ENCODE measurements around the gene UTP14A. TPM values are rescaled to one million over a fixed set of nuclear protein-coding genes. Genes with fewer than 3 reads are reported as not detected.
"Not testable (repeated sequence)": the region's sequence is repeated elsewhere in the genome, so short reads cannot be mapped to it uniquely, and the experiment has no call there.

Gene UTP14A, protein sequence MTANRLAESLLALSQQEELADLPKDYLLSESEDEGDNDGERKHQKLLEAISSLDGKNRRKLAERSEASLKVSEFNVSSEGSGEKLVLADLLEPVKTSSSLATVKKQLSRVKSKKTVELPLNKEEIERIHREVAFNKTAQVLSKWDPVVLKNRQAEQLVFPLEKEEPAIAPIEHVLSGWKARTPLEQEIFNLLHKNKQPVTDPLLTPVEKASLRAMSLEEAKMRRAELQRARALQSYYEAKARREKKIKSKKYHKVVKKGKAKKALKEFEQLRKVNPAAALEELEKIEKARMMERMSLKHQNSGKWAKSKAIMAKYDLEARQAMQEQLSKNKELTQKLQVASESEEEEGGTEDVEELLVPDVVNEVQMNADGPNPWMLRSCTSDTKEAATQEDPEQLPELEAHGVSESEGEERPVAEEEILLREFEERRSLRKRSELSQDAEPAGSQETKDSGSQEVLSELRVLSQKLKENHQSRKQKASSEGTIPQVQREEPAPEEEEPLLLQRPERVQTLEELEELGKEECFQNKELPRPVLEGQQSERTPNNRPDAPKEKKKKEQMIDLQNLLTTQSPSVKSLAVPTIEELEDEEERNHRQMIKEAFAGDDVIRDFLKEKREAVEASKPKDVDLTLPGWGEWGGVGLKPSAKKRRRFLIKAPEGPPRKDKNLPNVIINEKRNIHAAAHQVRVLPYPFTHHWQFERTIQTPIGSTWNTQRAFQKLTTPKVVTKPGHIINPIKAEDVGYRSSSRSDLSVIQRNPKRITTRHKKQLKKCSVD
- 20.7 and 20.8 TPM in 2 replicates for total RNA-seq
- long read RNA-seq, transcript UTP14A-201 (15 exons, 2,488 nt): major isoform, 61 of 80 reads
- long read RNA-seq, partial matches to known transcripts: 15 of 80 reads
- long read RNA-seq, other reads (novel, unspliced or antisense): 4 of 80 reads

DNA sequence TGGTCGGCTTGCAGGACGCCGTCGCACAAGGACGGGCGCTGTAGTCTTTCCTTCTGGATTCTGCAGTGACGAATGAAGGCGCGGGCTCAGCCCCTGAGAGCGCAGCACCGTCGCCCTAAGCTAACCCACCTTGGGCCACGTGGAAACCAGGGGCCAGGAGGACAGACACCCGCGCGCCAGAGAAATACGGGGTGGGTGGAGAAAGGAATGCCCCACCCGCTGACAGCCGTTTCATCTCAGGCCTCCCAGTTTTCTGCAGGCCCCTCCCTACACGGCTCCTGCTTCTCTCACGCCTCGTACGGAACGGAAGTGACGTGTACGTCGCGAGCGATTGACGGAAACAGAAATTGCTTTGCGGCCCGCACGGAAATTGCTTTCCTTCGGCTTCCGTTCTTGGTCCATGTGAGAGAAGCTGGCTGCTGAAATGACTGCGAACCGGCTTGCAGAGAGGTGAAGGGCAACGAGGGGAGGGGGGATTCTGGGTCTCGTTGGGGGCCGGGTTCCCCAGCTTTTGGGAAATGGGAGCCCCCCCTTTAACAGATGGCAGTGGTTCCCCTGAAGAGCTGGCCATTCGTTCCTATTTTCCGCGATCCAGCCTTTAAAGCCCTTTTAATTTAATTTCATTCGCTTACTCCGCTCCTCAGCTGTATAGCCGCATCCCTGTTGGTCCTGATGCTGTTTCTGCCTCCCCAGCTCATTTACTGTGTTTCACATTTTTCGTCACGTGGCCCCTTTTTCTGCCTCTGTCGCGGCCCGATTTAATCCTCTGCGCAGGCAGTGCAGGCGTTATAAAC is at the start of gene UTP14A:
Gene UTP14A, plus strand, starts transcription at position 378 of the 794 bp plus-strand sequence. Its CDS starts 47 bp downstream, at position 425.
- no peaks in the 10 kb centered on the region for H3K27me3 Mint-ChIP-seq (ENCODE audit: unreplicated experiment)
- H3K4me3 Mint-ChIP-seq (ENCODE audit: unreplicated experiment): peak within 1 kb of the TSS; percentile 85
- peak; percentile 91 for DNase-seq (ENCODE audit: extremely low spot score, unreplicated experiment)
- H3K36me3 Mint-ChIP-seq (ENCODE audit: unreplicated experiment): peaks cover 9% of the 10 kb centered on the region
- H3K9me3 Mint-ChIP-seq (ENCODE audit: unreplicated experiment): no peaks in the 10 kb centered on the region
- peak within 1 kb of the TSS; percentile 93 for H3K27ac Mint-ChIP-seq (ENCODE audit: unreplicated experiment)
- TF ChIP-seq CTCF (IDR thresholded peaks at IDR 0.05): no peak
- H3K4me1 Mint-ChIP-seq (ENCODE audit: unreplicated experiment): no peaks in the 10 kb centered on the region

DNA sequence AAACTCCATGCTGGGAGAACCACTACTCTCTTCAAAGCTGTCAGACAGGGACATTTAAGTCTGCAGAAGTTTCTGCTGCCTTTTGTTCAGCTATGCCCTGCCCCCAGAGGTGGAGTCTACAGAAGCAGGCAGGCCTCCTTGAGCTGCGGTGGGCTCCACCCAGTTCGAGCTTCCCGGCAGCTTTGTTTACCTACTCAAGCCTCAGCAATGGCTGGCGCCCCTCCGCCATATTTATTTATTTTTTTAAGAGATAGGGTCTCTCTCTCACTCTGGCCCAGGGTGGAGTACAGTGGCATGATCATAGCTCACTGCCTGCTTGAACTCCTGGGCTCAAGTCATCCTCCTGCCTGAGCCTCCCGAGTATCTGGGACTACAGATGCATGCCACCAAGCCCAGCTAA is 46.8 kb upstream of the UTP14A start:
- not testable (repeated sequence) for H3K4me3 Mint-ChIP-seq (ENCODE audit: unreplicated experiment); DNase-seq (ENCODE audit: extremely low spot score, unreplicated experiment); H3K36me3 Mint-ChIP-seq (ENCODE audit: unreplicated experiment); H3K9me3 Mint-ChIP-seq (ENCODE audit: unreplicated experiment); H3K4me1 Mint-ChIP-seq (ENCODE audit: unreplicated experiment); H3K27ac Mint-ChIP-seq (ENCODE audit: unreplicated experiment)
- peaks cover 25% of the 10 kb centered on the region for H3K27me3 Mint-ChIP-seq (ENCODE audit: unreplicated experiment)

GRCh38 chrX:129866321-129866720 is 39.6 kb upstream of the UTP14A start:
- DNase-seq (ENCODE audit: extremely low spot score, unreplicated experiment); H3K36me3 Mint-ChIP-seq (ENCODE audit: unreplicated experiment); H3K27ac Mint-ChIP-seq (ENCODE audit: unreplicated experiment); H3K4me1 Mint-ChIP-seq (ENCODE audit: unreplicated experiment); H3K9me3 Mint-ChIP-seq (ENCODE audit: unreplicated experiment); H3K4me3 Mint-ChIP-seq (ENCODE audit: unreplicated experiment): not testable (repeated sequence)
- peaks cover 25% of the 10 kb centered on the region for H3K27me3 Mint-ChIP-seq (ENCODE audit: unreplicated experiment)

DNA sequence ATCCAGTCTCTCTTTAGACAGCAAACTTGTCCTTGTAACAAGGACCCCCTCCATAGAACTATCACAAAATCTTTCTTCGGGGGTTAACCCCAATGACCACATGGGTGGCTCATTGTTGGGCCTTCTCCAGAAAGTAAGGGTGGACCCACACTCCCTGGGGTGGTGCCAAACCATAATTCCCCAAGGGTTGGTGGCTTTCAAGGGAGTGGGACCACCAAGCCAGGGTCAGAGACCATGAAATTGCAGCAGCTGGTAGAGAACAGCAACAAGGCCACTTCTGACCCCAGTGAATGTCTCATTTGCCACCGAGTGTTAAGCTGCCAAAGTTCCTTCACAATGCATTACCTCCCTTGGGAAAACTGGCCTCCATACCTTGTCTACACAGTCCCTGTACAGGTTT is 33.4 kb upstream of the UTP14A start:
- H3K9me3 Mint-ChIP-seq (ENCODE audit: unreplicated experiment): peaks cover 6% of the 10 kb centered on the region

GRCh38 chrX:129875669-129876068 is 30.3 kb upstream of the UTP14A start:
- no peak for DNase-seq (ENCODE audit: extremely low spot score, unreplicated experiment)
- Mint-ChIP-seq H3K27ac (ENCODE audit: unreplicated experiment) (no peak overlapping the region), H3K27me3 (ENCODE audit: unreplicated experiment) (peaks cover 6% of the 10 kb centered on the region), H3K4me3 (ENCODE audit: unreplicated experiment) (no peak overlapping the region), H3K9me3 (ENCODE audit: unreplicated experiment) (peaks cover 14% of the 10 kb centered on the region), H3K36me3 (ENCODE audit: unreplicated experiment) (no peaks in the 10 kb centered on the region), H3K4me1 (ENCODE audit: unreplicated experiment) (no peaks in the 10 kb centered on the region)
- no peak for TF ChIP-seq CTCF (IDR thresholded peaks at IDR 0.05)

More for the DNA sequence above, 33.4 kb upstream of the UTP14A start:
- no peak for TF ChIP-seq CTCF (IDR thresholded peaks at IDR 0.05)
- DNase-seq (ENCODE audit: extremely low spot score, unreplicated experiment): peak; percentile 64
- H3K36me3 Mint-ChIP-seq (ENCODE audit: unreplicated experiment): no peaks in the 10 kb centered on the region
- H3K27ac Mint-ChIP-seq (ENCODE audit: unreplicated experiment): no peak overlapping the region
- H3K27me3 Mint-ChIP-seq (ENCODE audit: unreplicated experiment): peaks cover 16% of the 10 kb centered on the region
- no peaks in the 10 kb centered on the region for H3K4me1 Mint-ChIP-seq (ENCODE audit: unreplicated experiment)
- H3K4me3 Mint-ChIP-seq (ENCODE audit: unreplicated experiment): no peak overlapping the region
